Esophagus squamous epithelium (tissue), 4 donors: ENCODE measurements around the gene ZCCHC24.

Source experiments
- CTCF ChIP-seq, 6 experiments: fragments of 450-650 bp in 4 of 6; fragments of 200-600 bp in 2 of 6; sonication (generic) in 2 of 6; IDR thresholded peaks; one replicate each; pipeline ENCODE4 v1.5.1; 2016 to 2019; ENCODE audit warnings: antibody characterized with exemption in 6 of 6, mild to moderate bottlenecking in 4 of 6, moderate library complexity in 4 of 6
- POLR2A ChIP-seq, 4 donors: fragments of 450-650 bp; IDR thresholded peaks; one replicate each; pipeline ENCODE4 v1.6.1; 2017; ENCODE audit warnings: antibody characterized with exemption in 4 of 4, mild to moderate bottlenecking in 4 of 4, moderate library complexity in 3 of 4

GRCh38 chr10:79441433-79441832 lies 4.0 kb downstream of the ZCCHC24 start:
- TF ChIP-seq CTCF (IDR thresholded peaks at IDR 0.05), result no peak
- TF ChIP-seq POLR2A (IDR thresholded peaks at IDR 0.05), result no peak
